Measurements from ENCODE around the gene SLC39A13. TPM values are rescaled to one million over a fixed set of nuclear protein-coding genes. Genes with fewer than 3 reads are reported as not detected.

The SLC39A13 gene
- total and polyA plus RNA-seq, 2 of the 13 experiments (the other 11 are each of a cell fraction or from before 2014, with no cell fraction given) = 15.3 to 30.5 TPM

- no peak for TF ChIP-seq SP140L (CRISPR knock-in tag; IDR thresholded peaks at IDR 0.05; ENCODE audit: borderline replicate concordance)
- no peak for TF ChIP-seq ZKSCAN5 (CRISPR knock-in tag; IDR thresholded peaks at IDR 0.05)
- TF ChIP-seq AFF4 (CRISPR knock-in tag; IDR thresholded peaks at IDR 0.05) = no peak
- peak; percentile 34; the same call in 1 of the 2 replicates for TF ChIP-seq RARA (CRISPR knock-in tag; IDR thresholded peaks at IDR 0.05)
- no peak for TF ChIP-seq JUND (CRISPR knock-in tag; IDR thresholded peaks at IDR 0.05)
- no peak for TF ChIP-seq TEAD2 (CRISPR knock-in tag; IDR thresholded peaks at IDR 0.05)
- TF ChIP-seq ZNF761 (CRISPR knock-in tag; conservative IDR thresholded peaks at IDR 0.05) = no peak
- TF ChIP-seq KLF13 (CRISPR knock-in tag; IDR thresholded peaks at IDR 0.05) = no peak
- peak; percentile 35; the same call in 1 of the 2 replicates for TF ChIP-seq NR2C2 (CRISPR knock-in tag; IDR thresholded peaks at IDR 0.05; ENCODE audit: borderline replicate concordance)
- TF ChIP-seq ZNF850 (CRISPR knock-in tag; conservative IDR thresholded peaks at IDR 0.05) = no peak
- TF ChIP-seq ZSCAN21 (CRISPR knock-in tag; IDR thresholded peaks at IDR 0.05; ENCODE audit: borderline replicate concordance) = peak; percentile 99
- TF ChIP-seq HINFP (CRISPR knock-in tag; IDR thresholded peaks at IDR 0.05; ENCODE audit: low read depth) = no peak
- peak in 1 of 2 experiments; percentile 34; a peak in 1 of 4 replicates for TF ChIP-seq EP300 (IDR thresholded peaks at IDR 0.05; ENCODE audit: low read depth in 2 of 2, low read length in 2 of 2)
- no peak for TF ChIP-seq EP300 (CRISPR knock-in tag; IDR thresholded peaks at IDR 0.05; ENCODE audit: borderline replicate concordance)
- TF ChIP-seq ZNF367 (CRISPR knock-in tag; IDR thresholded peaks at IDR 0.05; ENCODE audit: borderline replicate concordance) = no peak
- TF ChIP-seq KDM1A (CRISPR knock-in tag; IDR thresholded peaks at IDR 0.05) = peak; percentile 95
- TF ChIP-seq NCOR1 (IDR thresholded peaks at IDR 0.05; ENCODE audit: borderline replicate concordance, low read length) = peak; percentile 28; the same call in 1 of the 2 replicates
- TF ChIP-seq XRCC5 (optimal IDR thresholded peaks at IDR 0.05; ENCODE audit: low read length) = no peak
- TF ChIP-seq TIGD3 (CRISPR knock-in tag; IDR thresholded peaks at IDR 0.05; ENCODE audit: borderline replicate concordance) = no peak
- no peak for TF ChIP-seq ZNF570 (CRISPR knock-in tag; IDR thresholded peaks at IDR 0.05; ENCODE audit: borderline replicate concordance)
- TF ChIP-seq ATF2 (CRISPR knock-in tag; IDR thresholded peaks at IDR 0.05) = no peak
- TF ChIP-seq SOX13 (IDR thresholded peaks at IDR 0.05) = no peak
- peak in 1 of 2 experiments; percentile 25; a peak in 1 of 4 replicates for TF ChIP-seq SOX13 (CRISPR knock-in tag; conservative IDR thresholded peaks at IDR 0.05 in 1 of 2, IDR thresholded peaks at IDR 0.05 in 1 of 2)
Observed at GRCh38 chr11:47440054-47440476, 31.7 kb downstream of the SLC39A13 start (continued).
